ENCODE measurements around the gene KCNE1.

- TF ChIP-seq CTCF (IDR thresholded peaks at IDR 0.05) (no peak), POLR2A (IDR thresholded peaks at IDR 0.05; ENCODE audit: low read length) (no peak), EP300 (IDR thresholded peaks at IDR 0.05) (no peak), RNF2 (IDR thresholded peaks at IDR 0.05; ENCODE audit: borderline replicate concordance, low read depth) (no peak), BHLHE40 (IDR thresholded peaks at IDR 0.05; ENCODE audit: low read depth, low read length) (no peak), PBX3 (IDR thresholded peaks at IDR 0.05) (no peak), ZFP36 (IDR thresholded peaks at IDR 0.05; ENCODE audit: borderline replicate concordance, partially characterized antibody) (no peak), BCL3 (IDR thresholded peaks at IDR 0.05) (no peak), KDM1A (IDR thresholded peaks at IDR 0.05; ENCODE audit: low read depth) (no peak), ELK1 (IDR thresholded peaks at IDR 0.05; ENCODE audit: low read depth, low read length) (no peak)
Observed at GRCh38 chr21:34519016-34519415, 7.0 kb upstream of the KCNE1 start.

All from A549 (cell line).